Measurements from ENCODE around the gene MAP3K7CL. TPM values are rescaled to one million over a fixed set of nuclear protein-coding genes. Genes with fewer than 3 reads are reported as not detected.
"Not testable (repeated sequence)": the region's sequence is repeated elsewhere in the genome, so short reads cannot be mapped to it uniquely, and the experiment has no call there.

The MAP3K7CL gene
- total RNA-seq, 1 experiment from 2014 or later = 2.3 TPM

- CTCF ChIA-PET = interaction anchor here (0.5 kb wide), 1 partner anchor 137 kb away, joined by 3 read pairs; the partner anchor contains the start of gene RWDD2B
Observed at GRCh38 chr21:29155933-29156260, 25.5 kb downstream of the MAP3K7CL start.

GRCh38 chr21:29157080-29157479 lies 26.6 kb downstream of the MAP3K7CL start:
- CTCF ChIA-PET = no interaction called here
- no peak for DNase-seq
- no peak overlapping the region for H3K4me3 Mint-ChIP-seq (ENCODE audit: low read depth, unreplicated experiment)
- TF ChIP-seq CTCF (IDR thresholded peaks at IDR 0.05; ENCODE audit: unreplicated experiment) = no peak
- H3K4me1 Mint-ChIP-seq (ENCODE audit: low read depth, unreplicated experiment) = no peaks in the 10 kb centered on the region
- H3K9me3 Mint-ChIP-seq (ENCODE audit: low read depth, unreplicated experiment) = no peaks in the 10 kb centered on the region
- no peak overlapping the region for H3K27ac Mint-ChIP-seq (ENCODE audit: unreplicated experiment)
- BruUV-seq (replicated peaks) = no TSS peak
- no peaks in the 10 kb centered on the region for H3K27me3 Mint-ChIP-seq (ENCODE audit: unreplicated experiment)
- no peaks in the 10 kb centered on the region for H3K36me3 Mint-ChIP-seq (ENCODE audit: insufficient read depth, unreplicated experiment)
- intact Hi-C loops (cut with micrococcal nuclease; ENCODE audit: unreplicated experiment) = loop anchor here (5.0 kb wide), 1 partner anchor 65 kb away; no protein-coding TSS in a partner anchor

More at GRCh38 chr21:29155933-29156260, 25.5 kb downstream of the MAP3K7CL start:
- Mint-ChIP-seq H3K4me1 (ENCODE audit: low read depth, unreplicated experiment) (no peaks in the 10 kb centered on the region), H3K27ac (ENCODE audit: unreplicated experiment) (no peak overlapping the region), H3K4me3 (ENCODE audit: low read depth, unreplicated experiment) (no peak overlapping the region), H3K27me3 (ENCODE audit: unreplicated experiment) (no peaks in the 10 kb centered on the region), H3K36me3 (ENCODE audit: insufficient read depth, unreplicated experiment) (no peaks in the 10 kb centered on the region), H3K9me3 (ENCODE audit: low read depth, unreplicated experiment) (no peaks in the 10 kb centered on the region)
- BruUV-seq (replicated peaks) = no TSS peak
- intact Hi-C loops (cut with micrococcal nuclease; ENCODE audit: unreplicated experiment) = loop anchor here (5.0 kb wide), 1 partner anchor 64 kb away; no protein-coding TSS in a partner anchor
- no peak for TF ChIP-seq CTCF (IDR thresholded peaks at IDR 0.05; ENCODE audit: unreplicated experiment)
- DNase-seq = no peak

GRCh38 chr21:29159842-29160241 lies 29.4 kb downstream of the MAP3K7CL start:
- H3K9me3 Mint-ChIP-seq (ENCODE audit: low read depth, unreplicated experiment) = no peaks in the 10 kb centered on the region
- no peak overlapping the region for H3K27ac Mint-ChIP-seq (ENCODE audit: unreplicated experiment)
- no peaks in the 10 kb centered on the region for H3K27me3 Mint-ChIP-seq (ENCODE audit: unreplicated experiment)
- DNase-seq = no peak
- intact Hi-C loops (cut with micrococcal nuclease; ENCODE audit: unreplicated experiment) = loop anchor here (5.0 to 10.0 kb wide), 2 partner anchors 68 to 215 kb away; no protein-coding TSS in a partner anchor
- BruUV-seq (replicated peaks) = no TSS peak
- peaks cover 16% of the 10 kb centered on the region for H3K4me1 Mint-ChIP-seq (ENCODE audit: low read depth, unreplicated experiment)
- CTCF ChIA-PET = no interaction called here
- TF ChIP-seq CTCF (IDR thresholded peaks at IDR 0.05; ENCODE audit: unreplicated experiment) = no peak
- no peaks in the 10 kb centered on the region for H3K36me3 Mint-ChIP-seq (ENCODE audit: insufficient read depth, unreplicated experiment)
- H3K4me3 Mint-ChIP-seq (ENCODE audit: low read depth, unreplicated experiment) = no peak overlapping the region

- H3K4me3 Mint-ChIP-seq (ENCODE audit: low read depth, unreplicated experiment); H3K27me3 Mint-ChIP-seq (ENCODE audit: unreplicated experiment); H3K36me3 Mint-ChIP-seq (ENCODE audit: insufficient read depth, unreplicated experiment); BruUV-seq (replicated peaks); H3K9me3 Mint-ChIP-seq (ENCODE audit: low read depth, unreplicated experiment); DNase-seq: not testable (repeated sequence)
- peak overlapping the region; percentile 87 for H3K27ac Mint-ChIP-seq (ENCODE audit: unreplicated experiment)
- CTCF ChIA-PET = interaction anchor here (0.8 kb wide), 1 partner anchor 12 kb away, joined by 3 read pairs; no protein-coding TSS in a partner anchor
- intact Hi-C loops (cut with micrococcal nuclease; ENCODE audit: unreplicated experiment) = loop anchor here (10.0 kb wide), 1 partner anchor 212 kb away; no protein-coding TSS in a partner anchor
- H3K4me1 Mint-ChIP-seq (ENCODE audit: low read depth, unreplicated experiment) = peaks cover 16% of the 10 kb centered on the region
Observed at GRCh38 chr21:29162825-29163224, 32.4 kb downstream of the MAP3K7CL start.

Data from Calu3 (cell line).